A204.1 (cell line): ENCODE results near the gene PNLDC1.

Source experiments
- FAIRE-seq: peaks from 2 replicates; lab custom pipeline; 2012; peaks lifted over from hg19 to GRCh38; lab: Jason Lieb, UNC

Gene PNLDC1

GRCh38 chr6:159853754-159854153 is 53.7 kb downstream of the PNLDC1 start:
- no peak for FAIRE-seq

GRCh38 chr6:159854959-159855358 is 54.9 kb downstream of the PNLDC1 start:
- FAIRE-seq: no peak

- FAIRE-seq: no peak
Measured at GRCh38 chr6:159858259-159858658, 58.2 kb downstream of the PNLDC1 start.

- FAIRE-seq: no peak
Measured at GRCh38 chr6:159860482-159860881, 60.4 kb downstream of the PNLDC1 start.

GRCh38 chr6:159862103-159862502 is 62.0 kb downstream of the PNLDC1 start:
- no peak for FAIRE-seq

GRCh38 chr6:159863341-159863740 is 63.3 kb downstream of the PNLDC1 start:
- peak; percentile 94 for FAIRE-seq

- no peak for FAIRE-seq
Measured at GRCh38 chr6:159865226-159865920, 65.3 kb downstream of the PNLDC1 start.

- no peak for FAIRE-seq
Measured at GRCh38 chr6:159866286-159867247, 66.5 kb downstream of the PNLDC1 start.
